Fibroblast of skin of right quadriceps (primary cell): ENCODE results near the gene WDR82.
"Not testable (repeated sequence)": the region's sequence is repeated elsewhere in the genome, so short reads cannot be mapped to it uniquely, and the experiment has no call there.

Experiments used
- DNase-seq: peaks from one replicate; pipeline ENCODE4 v3.0.0-alpha.2; 2013

Gene WDR82

DNA sequence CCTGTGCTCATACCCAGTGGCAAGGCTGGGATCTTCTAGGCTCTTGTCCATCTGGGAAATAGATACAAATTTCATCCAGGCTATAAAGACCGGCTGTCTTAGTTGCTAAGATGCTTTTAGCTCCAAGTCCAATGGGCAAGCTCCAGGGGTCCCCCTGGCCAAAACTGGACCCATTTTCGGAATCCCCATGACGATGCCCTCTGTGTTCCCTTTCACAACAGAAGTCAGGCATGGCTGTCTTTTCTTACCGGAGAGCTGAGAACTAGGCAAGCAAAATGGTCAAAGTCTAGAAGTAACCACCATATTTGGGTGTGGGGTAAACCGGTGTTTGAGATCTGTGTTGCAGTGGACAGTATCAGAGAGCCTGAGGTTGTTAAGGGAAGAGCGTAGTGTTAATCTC lies 10.2 kb upstream of the WDR82 start:
- no peak for DNase-seq

DNA sequence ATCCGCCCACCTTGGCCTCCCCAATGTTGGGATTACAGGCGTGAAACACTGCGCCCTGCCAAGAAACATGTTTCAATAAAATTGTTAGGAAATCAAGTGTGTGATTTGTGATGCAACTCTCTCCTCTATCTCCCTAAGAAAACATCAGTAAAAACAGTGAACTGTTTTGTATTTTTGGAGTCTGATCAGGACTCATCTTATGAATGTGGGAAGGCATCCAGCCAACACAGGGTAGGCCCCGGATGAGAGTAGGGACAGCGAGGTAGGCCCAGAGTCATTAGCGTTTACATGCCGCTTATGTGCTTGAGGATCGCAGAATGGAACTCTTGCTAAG lies 8.3 kb upstream of the WDR82 start:
- no peak for DNase-seq

DNA sequence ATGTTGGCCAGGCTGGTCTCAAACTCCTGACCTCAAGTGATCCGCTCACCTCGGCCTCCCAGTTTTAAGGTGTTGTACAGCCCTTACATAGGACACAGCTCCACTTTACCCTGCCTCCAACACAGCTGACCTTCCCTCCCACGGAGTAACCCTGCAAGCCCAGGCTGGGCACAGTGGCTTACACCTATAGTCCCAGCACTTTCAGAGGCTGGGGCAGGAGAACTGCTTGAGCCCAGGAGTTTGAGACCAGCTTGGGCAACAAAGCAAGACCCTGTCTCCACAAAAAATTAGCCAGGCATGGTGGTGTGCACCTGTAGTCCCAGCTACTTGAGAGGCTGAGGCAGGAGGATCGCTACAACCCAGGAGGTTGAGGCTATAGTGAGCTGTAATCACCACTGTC lies 5.6 kb upstream of the WDR82 start:
- DNase-seq, result not testable (repeated sequence)

DNA sequence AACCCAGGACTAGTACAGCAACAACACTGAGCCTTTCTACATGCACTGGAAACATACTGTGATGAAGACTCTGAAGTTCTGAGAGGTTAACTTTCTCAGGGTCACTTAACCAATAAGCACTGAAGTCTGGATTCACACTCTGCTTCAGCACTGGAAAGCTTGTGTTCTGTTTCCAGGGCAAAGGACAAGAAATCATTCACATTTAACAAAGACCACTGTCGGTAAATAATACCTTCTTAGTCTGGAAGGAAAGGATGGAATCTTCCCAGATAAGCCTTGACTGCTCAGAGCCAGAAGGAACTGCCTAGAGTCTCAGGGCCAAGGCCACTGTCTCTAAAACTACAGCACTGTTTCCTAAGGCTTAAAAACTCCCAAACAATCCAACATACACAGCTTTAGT lies 4.9 kb upstream of the WDR82 start:
- DNase-seq, result no peak

DNA sequence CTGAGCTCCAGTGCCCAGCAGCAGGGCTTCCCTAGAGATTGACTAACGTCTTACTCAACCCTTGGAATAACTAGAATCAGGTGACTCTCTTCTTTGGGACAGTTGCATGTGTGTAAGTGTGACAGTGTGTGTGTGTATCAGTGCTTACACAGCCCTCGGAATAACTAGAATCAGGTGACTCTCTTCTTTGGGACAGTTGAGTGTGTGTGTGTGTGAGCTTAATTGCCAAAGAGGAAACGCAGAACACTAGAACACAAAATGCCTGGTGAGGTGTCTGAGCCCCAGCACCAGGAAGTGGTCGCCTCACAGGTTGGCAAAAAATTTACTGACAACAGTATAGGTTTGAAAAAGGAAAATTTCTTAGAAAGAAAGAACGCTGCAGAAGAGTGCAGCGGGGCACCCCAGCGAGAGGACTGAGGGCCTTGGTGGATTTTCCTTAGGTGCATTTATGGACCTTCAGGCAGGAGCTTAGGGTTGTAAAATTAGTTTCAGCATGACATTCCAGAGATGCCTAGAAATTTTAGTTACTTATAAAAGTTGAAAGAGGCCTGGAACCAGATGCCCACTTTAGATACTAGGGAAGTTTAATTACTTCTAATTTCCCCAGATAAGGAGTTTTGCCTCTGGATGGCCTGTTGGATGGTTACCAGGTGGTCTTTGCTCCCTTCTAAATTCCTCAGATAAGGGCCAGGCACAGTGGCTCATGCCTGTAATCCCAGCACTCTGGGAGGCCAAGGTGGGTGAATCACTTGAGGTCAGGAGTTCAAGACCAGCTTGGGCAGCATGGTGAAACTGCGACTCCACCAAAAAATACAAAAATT lies 3.7 kb upstream of the WDR82 start:
- no peak for DNase-seq

DNA sequence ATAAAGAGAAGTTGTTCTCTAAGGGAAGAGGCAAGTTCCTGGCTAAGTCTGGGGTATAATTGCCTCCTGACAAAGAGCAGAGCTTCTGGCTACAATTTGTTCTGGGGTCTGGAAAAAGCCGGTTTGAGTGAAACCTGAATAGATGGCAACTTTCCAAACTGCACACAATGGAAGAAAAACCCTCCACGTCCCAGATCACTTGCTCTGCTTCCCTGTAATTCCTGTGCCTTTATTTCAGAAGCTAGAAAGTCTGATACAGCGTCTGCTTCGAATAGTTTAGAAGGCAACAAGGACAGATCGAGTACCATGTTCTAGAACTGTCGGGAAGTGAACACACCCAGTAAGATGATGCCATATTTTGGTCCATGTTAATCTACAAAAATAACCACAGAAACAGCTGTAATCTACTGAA lies 1.6 kb upstream of the WDR82 start:
- DNase-seq, result peak; percentile 32

DNA sequence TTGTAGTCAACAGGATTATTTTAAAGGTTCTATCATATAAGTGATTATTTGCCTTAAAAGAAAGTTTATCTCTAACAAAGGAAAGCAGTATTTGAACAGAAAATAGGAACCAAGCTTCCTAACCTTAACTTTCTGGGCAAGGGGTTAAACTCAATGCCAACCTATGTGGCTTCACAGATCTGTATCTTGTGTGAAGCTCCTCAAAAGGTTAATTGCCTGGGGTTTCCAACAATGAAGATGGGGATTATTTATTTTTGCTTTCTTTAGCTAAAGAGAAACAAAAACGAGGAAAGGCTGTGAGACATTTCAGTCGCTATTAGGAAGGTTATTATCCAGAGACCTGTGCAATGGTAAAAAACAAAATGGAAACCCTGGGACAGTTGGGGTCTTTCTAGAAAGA lies 1.1 kb upstream of the WDR82 start:
- no peak for DNase-seq

DNA sequence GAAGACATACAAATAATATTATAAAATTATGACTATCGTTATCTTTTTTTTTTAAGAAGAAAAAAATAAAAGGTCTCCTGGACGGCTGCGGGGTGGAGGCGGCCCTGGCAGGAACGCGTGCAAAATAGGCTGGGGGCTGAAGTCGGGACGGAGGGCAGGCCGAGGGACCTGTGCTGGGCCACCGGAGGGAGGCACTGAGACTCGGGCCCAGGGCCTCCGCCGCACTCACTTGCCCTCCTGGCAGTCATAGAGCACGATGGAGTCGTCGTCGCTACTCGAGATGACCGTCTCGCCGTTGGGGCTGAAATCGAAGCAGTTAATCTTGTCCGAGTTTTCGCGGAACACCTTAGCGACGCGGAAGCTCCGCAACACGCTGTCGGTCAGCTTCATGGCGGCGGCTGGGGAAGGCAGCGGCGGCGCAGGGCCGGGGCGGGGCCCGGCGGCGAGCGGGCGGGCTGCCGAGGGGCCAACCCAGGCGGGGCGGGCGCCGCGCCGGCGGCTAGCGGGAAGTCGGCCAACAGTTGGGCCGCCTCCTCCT lies 408 bp downstream of the WDR82 start:
- DNase-seq, result no peak

DNA sequence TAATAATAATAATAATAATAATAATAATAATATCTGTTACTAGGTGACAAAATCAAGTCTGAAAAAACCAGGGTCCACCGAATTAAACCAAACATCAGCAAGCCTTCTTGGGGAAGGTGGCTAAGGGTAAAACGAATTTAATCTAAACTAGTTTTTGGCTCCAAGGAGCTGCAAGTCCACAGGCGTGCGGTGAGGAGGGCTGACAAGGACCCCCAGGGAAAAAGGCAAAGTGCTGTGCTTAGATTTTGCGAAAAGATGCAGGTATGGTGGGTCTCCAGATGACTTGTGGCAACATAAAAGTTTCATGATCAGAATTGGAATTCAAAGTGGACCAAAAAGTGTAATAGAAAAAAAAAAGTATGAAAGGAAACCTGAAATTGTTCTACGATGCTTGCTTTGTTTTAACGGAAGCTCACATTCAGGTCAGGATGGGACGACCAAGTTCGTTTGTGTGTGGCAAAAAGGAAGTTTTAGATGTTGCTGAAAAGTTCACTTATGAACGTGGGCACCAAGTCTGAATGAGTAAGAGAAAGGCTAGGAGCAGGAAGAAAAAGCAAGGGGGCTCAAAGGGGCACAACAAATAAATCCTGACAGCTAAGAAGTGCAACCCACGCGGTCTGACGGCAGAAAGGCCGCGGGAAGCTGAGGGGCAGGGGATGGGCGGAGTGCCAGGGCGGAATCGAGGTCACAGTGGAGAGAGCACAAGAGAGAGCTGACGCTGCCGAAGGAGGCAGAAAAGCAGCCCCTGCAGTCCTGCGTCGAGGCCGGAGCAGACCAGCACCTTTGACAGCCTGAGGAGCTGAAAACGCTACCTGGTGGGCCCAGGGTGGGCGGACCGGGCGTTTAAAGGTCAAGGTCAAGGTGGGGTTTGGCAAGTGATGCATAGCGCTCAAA lies 1.1 kb downstream of the WDR82 start:
- peak; percentile 36 for DNase-seq

DNA sequence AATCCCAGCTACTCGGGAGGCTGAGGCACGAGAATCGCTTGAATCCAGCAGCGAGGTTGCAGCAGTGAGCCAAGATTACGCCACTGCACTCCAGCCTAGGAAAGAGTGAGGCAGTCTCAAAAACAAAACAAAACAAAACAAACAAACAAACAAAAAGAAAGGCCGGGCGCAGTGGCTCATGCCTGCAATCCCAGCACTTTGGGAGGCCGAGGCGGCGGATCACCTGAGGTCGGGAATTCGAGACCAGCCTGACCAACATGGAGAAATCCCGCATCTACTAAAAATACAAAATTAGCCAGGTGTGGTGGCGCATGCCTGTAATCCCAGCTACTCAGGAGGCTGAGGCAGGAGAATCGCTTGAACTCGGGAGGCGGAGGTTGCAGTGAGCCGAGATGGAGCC lies 3.7 kb downstream of the WDR82 start:
- DNase-seq, result not testable (repeated sequence)

DNA sequence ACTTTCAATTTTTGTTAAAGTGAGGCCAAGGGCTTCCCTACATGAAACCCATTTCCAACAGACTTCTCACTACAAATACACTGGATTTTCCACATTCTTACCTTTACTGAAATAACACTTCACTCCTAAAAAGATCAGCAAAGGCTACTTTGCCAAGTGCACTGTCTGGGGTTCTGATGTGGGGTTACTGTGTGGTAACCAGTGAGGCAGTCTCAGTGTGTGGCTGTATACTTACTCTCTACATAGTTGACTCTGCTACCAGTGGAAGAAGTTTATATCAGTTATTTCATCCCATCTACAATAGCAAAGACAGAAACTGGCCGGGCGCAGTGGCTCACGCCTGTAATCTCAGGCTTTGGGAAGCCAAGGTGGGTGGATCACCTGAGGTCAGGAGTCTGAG lies 5.6 kb downstream of the WDR82 start:
- no peak for DNase-seq

DNA sequence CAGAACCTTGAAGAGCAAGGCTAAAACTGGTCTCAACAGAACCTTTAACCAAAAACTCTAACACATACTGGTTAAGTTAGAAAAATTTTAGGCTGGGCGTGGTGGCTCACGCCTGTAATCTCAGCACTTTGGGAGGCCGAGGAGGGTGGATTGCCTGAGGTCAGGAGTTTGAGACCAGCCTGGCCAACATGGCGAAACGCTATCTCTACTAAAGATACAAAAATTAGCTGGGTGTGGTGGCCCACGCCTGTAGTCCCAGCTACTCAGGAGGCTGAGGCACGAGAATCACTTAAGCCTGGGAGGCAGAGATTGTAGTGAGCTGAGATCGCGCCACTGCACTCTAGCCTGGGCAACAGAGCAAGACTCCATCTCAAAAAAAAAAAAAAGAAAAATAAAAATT lies 6.3 kb downstream of the WDR82 start:
- not testable (repeated sequence) for DNase-seq

DNA sequence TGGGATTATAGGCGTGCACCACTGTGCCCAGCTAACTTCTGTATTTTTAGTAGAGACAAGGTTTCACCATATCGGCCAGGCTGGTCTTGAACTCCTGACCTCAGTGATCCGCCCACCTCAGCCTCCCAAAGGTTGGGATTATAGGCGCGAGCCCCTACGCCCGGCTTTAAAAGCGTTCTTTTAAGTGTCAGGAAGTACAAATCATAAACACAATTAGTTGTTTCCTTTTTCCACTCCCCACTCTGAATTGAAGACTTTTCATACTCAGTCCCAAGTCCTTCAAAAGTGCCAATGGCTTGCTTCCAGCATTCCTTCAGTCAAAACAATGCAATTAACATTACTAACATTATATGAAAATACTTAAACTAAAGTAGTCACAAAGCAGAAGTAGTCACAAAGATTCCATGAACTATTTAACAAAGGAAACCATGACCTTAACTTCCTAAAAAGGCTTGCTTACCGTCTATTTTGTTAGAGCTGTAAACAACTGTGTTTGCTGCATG lies 8.1 kb downstream of the WDR82 start:
- DNase-seq, result no peak

DNA sequence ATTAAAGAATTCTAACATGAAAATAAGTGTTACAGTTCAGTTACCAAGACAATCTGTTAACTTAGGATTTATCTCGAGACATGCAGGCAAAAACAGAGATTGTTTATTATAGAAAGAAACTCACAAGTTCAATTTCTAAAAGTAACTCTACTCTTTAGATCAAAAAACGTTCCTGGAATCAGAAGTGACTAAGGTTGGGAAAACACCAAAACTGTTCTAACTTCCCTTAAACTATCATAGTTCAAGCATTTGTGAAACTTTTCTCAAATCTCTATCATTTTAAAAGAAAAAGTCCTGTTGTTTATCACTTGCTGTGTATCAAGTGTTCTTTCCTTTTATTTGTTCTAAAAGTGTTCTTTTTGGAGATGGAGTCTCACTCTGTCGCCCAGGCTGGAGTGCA lies 8.7 kb downstream of the WDR82 start:
- no peak for DNase-seq

DNA sequence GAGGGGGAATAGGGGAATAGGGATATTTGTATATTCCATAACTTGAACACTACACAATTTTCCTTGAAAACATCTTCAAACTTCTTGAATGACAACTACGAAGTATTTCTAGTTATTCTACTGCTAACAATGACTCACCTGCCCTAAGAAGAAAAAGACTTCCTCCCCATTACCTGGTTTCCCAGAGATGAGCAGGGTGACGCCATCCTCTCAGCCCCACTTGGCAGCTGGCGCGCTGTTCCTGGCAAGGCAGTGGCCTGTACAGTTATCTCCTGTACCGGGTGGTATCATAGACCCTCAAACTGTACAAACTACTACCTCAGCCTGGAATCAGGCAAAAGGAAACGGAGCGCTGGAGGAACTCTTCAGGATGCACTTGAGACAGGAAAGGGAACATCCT lies 10.4 kb downstream of the WDR82 start:
- DNase-seq, result no peak

DNA sequence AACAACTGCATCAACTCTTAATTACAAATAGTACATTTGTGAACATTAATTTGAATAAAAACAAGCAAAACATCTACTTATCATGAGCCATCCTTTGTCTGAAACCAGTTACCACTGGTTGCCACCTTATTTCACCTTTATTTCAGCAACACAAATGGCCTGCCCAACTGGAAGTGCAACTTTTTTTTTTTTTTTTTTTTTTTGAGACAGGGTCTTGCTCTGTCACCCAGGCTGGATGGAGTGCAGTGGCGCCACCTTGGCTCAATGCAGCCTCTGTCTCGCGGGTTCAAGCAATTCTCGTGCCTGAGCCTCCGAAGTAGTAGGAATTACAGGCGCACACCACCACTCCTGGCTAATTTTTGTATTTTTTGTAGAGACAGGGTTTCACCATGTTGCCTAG lies 13.1 kb downstream of the WDR82 start:
- DNase-seq, result no peak

DNA sequence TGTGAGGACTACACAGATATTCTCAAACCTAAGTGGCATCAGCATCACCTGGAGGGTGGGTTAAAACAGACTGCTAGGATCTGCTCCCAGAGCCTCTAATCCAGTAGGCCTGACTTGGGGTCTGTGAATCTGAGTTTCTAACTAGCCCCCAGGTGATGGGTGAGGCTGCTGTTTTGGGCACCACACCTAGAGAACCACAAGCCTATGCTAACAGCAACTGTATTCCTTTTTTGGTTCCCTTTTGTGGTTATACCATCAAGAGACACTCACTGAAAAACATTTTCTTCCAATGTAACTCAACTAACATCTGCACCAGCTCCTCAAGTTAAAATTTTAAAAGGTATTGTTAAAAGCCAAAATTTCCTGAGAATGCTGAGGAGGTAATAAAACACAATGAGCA lies 16.0 kb downstream of the WDR82 start:
- no peak for DNase-seq

DNA sequence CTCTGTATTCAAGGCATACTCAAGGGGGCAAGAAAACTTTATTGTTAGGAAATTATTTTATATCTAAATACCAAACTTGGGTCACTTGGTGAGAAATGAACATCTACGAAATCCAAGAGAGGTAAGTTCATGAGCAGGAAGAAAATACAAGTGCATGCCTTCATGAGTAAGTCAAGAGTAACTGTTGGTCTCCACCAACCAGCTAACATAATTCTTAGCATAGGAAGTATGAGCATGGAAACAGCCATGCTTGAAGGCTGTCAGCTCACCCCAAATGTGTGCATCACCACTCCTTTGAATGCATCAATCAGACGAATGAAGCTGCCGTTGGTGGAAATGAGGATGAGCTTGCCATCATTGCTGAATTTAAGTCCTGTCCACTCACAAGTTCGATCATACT lies 19.0 kb downstream of the WDR82 start:
- DNase-seq, result no peak

DNA sequence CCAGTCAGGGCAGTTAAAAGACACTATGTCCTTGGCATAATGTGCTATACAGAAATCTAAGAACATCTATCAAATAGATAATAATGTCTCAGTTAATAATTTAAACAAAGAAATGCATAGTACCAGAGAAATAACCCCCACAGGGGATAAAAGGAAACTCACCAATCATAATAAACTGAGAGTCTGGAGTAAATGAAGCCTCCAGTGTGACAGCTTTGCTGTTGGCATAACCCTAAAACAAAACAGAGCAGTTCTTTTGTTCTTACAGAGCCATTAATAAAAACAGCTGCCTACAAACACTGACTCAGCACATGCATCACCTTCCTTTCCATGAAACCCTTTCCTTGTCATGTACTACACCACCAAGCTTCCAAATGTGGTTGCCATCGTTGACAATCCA lies 19.4 kb downstream of the WDR82 start:
- no peak for DNase-seq

DNA sequence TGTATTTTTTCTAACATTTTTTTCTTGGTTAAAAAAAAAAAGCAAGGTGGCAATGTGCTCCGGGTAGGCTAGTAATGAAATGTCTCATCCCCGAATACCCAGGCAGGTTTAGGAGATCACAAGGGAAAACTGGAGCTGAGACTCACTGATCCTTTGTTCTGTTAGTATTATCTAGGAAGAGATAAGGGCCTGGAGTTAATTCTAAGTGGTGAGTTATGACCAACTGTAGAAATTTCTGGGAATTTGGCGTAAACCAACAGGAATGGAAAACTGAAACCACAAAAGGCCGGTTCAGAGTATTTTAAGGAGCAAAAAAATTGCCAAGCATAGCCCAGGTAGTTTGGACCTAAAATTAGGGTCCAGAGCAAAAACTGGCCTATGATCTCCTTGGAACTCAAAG lies 20.5 kb downstream of the WDR82 start:
- DNase-seq, result no peak

DNA sequence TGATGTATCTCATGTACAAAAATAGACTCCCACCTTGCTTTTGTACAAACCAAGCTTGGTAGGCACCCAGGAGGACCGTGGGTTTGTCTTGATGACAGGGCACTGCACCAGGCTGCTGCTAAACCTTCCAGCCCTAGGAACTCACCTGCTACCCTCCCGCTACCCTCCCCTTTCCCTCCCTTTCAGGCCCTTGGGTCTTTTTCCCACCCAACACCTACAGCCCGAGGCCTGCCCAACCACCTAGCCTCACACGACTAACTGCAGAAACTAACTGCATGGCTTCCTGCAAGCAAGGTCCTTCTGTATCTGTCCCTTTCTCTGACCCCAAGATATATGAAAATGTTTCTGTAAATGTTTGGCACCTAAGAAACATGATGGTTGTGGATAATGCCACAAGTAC lies 21.8 kb downstream of the WDR82 start:
- no peak for DNase-seq

DNA sequence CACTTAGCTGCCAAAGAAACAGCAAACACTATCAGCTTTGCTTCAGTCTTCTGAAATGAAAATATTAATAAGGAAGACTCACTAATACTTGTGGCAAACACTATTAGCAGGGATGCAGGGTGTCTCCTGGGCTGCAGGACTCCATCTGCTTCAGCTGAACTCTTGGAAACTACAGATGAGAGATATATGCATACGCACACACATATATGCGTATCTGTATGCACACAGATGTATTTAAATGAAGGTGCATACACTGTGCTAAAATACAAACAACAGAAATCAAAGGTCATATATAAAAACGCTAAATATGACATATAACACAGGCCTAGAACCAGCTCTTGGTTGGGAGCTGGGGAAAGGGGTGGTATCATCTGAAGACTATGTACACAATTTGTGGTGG lies 22.3 kb downstream of the WDR82 start:
- DNase-seq, result no peak

DNA sequence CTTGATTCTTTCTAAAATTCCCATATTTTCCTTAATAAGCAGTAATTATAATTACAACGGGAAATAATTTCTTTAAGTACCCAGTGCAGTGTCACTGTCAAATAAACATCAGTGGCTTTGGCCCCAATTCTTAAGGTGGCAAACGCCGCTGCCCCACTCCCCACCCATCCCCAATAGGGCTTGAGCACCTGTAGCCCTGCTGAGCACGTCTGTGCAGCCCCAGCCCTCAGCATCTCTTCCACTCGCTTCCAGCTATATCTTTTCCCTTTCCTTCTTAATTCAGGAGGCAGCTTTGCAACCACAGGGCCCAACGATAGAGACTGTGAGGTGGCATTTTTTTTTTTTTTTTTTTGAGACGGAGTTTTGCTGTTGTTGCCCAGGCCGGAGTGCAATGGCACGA lies 23.8 kb downstream of the WDR82 start:
- no peak for DNase-seq
